HG03520 (cell line): ENCODE results near the gene KRTAP5-7.
"Not testable (repeated sequence)": the region's sequence is repeated elsewhere in the genome, so short reads cannot be mapped to it uniquely, and the experiment has no call there.

Experiments
- ATAC-seq: cut with Tn5 transposase; IDR thresholded peaks from one replicate; pipeline ENCODE4 v1.9.1; 2021; ENCODE audit warnings: mild to moderate bottlenecking, moderate library complexity; ENCODE audit not compliant: unreplicated experiment

The KRTAP5-7 gene

GRCh38 chr11:71556018-71556417 is 29.0 kb downstream of the KRTAP5-7 start:
- no peak for ATAC-seq

- ATAC-seq: no peak
Observed at GRCh38 chr11:71557257-71557656, 30.2 kb downstream of the KRTAP5-7 start.

GRCh38 chr11:71558996-71559395 is 31.9 kb downstream of the KRTAP5-7 start:
- ATAC-seq: no peak

- ATAC-seq: no peak
Observed at GRCh38 chr11:71562120-71562519, 35.1 kb downstream of the KRTAP5-7 start.

- ATAC-seq: no peak
Observed at GRCh38 chr11:71563406-71563805, 36.3 kb downstream of the KRTAP5-7 start.

- no peak for ATAC-seq
Observed at GRCh38 chr11:71564430-71564829, 37.4 kb downstream of the KRTAP5-7 start.

GRCh38 chr11:71565263-71565662 is 38.2 kb downstream of the KRTAP5-7 start, which contains the start of gene KRTAP5-10:
Gene KRTAP5-10 (plus strand): TSS chr11:71565563. CDS start chr11:71565588, 25 bp downstream.
- ATAC-seq: no peak

- ATAC-seq: no peak
Observed at GRCh38 chr11:71566081-71566620, 39.1 kb downstream of the KRTAP5-7 start.

GRCh38 chr11:71566626-71567599 is 39.8 kb downstream of the KRTAP5-7 start:
- not testable (repeated sequence) for ATAC-seq

- not testable (repeated sequence) for ATAC-seq
Observed at GRCh38 chr11:71567633-71568032, 40.6 kb downstream of the KRTAP5-7 start.

GRCh38 chr11:71568704-71569349 is 41.8 kb downstream of the KRTAP5-7 start:
- ATAC-seq: no peak

GRCh38 chr11:71571101-71571850 is 44.2 kb downstream of the KRTAP5-7 start:
- ATAC-seq: not testable (repeated sequence)

GRCh38 chr11:71572811-71573210 is 45.7 kb downstream of the KRTAP5-7 start:
- ATAC-seq: no peak

GRCh38 chr11:71574418-71574817 is 47.4 kb downstream of the KRTAP5-7 start:
- ATAC-seq: no peak

GRCh38 chr11:71575723-71576424 is 48.8 kb downstream of the KRTAP5-7 start:
- no peak for ATAC-seq

- not testable (repeated sequence) for ATAC-seq
Observed at GRCh38 chr11:71576688-71577465, 49.8 kb downstream of the KRTAP5-7 start.

- no peak for ATAC-seq
Observed at GRCh38 chr11:71577469-71578004, 50.5 kb downstream of the KRTAP5-7 start.
